ENCODE data around the gene SGSM2.

SGSM2 gene

GRCh38 chr17:2387086-2388019 lies 50.1 kb downstream of the SGSM2 start:
- no peak for DNase-seq

- no peak for DNase-seq
Observed at GRCh38 chr17:2388020-2388682, 50.9 kb downstream of the SGSM2 start.

- DNase-seq, result no peak
Observed at GRCh38 chr17:2388683-2389055, 51.4 kb downstream of the SGSM2 start.

GRCh38 chr17:2390199-2390836 lies 53.0 kb downstream of the SGSM2 start:
- no peak for DNase-seq

- no peak for DNase-seq
Observed at GRCh38 chr17:2391597-2392251, 54.4 kb downstream of the SGSM2 start.

GRCh38 chr17:2392252-2393173 lies 55.2 kb downstream of the SGSM2 start:
- peak; percentile 98 for DNase-seq

- peak; percentile 88 for DNase-seq
Observed at GRCh38 chr17:2393174-2393953, 56.1 kb downstream of the SGSM2 start.

- no peak for DNase-seq
Observed at GRCh38 chr17:2393954-2394749, 56.9 kb downstream of the SGSM2 start.

- no peak for DNase-seq
Observed at GRCh38 chr17:2394775-2395201, 57.5 kb downstream of the SGSM2 start.

GRCh38 chr17:2395258-2396181 lies 58.2 kb downstream of the SGSM2 start:
- DNase-seq, result no peak

GRCh38 chr17:2396192-2396567 lies 58.9 kb downstream of the SGSM2 start:
- no peak for DNase-seq

- peak; percentile 47 for DNase-seq
Observed at GRCh38 chr17:2396568-2397246, 59.4 kb downstream of the SGSM2 start.

- no peak for DNase-seq
Observed at GRCh38 chr17:2397247-2398171, 60.2 kb downstream of the SGSM2 start.

- no peak for DNase-seq
Observed at GRCh38 chr17:2398182-2398581, 60.9 kb downstream of the SGSM2 start.

- peak; percentile 58 for DNase-seq
Observed at GRCh38 chr17:2398655-2399571, 61.6 kb downstream of the SGSM2 start.
